ENCODE results near the gene DOCK2. TPM values are rescaled to one million over a fixed set of nuclear protein-coding genes. Genes with fewer than 3 reads are reported as not detected.

DOCK2 gene
- total and polyA plus RNA-seq, 2 donors (not counting 1 experiment from before 2014, with no cell fraction given): 112 to 330 TPM

DNA sequence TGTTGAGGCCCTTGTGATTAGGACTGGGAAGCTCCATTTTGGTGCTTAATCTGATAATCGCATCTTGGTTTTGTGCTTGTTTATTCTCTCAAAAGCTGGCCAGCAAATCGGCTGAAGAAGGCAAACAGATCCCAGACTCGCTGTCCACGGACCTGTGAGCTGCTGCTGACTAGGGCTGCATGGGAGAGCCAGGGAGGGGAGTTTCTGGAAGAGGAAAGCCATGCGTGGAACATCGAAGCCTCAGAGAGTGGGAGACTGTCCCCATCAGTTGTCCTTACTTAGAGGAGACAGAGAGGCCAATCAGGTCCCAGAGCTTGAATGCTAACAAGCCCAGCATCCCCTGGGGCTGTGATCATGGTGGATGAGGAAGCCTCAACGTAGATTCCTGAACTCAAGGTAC, 445.6 kb downstream of the DOCK2 start:
- intact Hi-C loops (cut with micrococcal nuclease): no loop called here
- CTCF ChIA-PET: no interaction called here
- WGBS (ENCODE audit: insufficient coverage): 90% methylated on average over 6 of the region's 7 CpGs

GRCh38 chr5:170087168-170087817, 450.2 kb downstream of the DOCK2 start:
- Histone ChIP-seq H3K4me2 (replicated peaks; ENCODE audit: low read depth, low read length, poor library complexity, severe bottlenecking) (no peak overlapping the region), H3K27ac (ENCODE audit: low read length in 2 of 2) (no peak overlapping the region), H3K27me3 (replicated peaks in 1 of 4; ENCODE audit: control extremely low read depth in 1 of 4, control insufficient read depth in 3 of 4, insufficient read depth in 4 of 4, low read length in 3 of 4) (no peaks in the 10 kb centered on the region), H3K79me2 (ENCODE audit: control insufficient read depth, insufficient read depth, low read length) (no peaks in the 10 kb centered on the region), H3K9ac (ENCODE audit: low read length) (no peak overlapping the region), H3K36me3 (replicated peaks in 1 of 2; ENCODE audit: control extremely low read depth in 1 of 2, control insufficient read depth in 1 of 2, extremely low read depth in 1 of 2, insufficient read depth in 2 of 2, low read length in 1 of 2) (peaks cover 8 to 33% of the 10 kb centered on the region in 2 experiments), H3K4me3 (ENCODE audit: control extremely low read depth in 1 of 5, extremely low read depth in 1 of 5, insufficient read depth in 1 of 5, low read depth in 2 of 5, low read length in 4 of 5) (no peak overlapping the region), H4K20me1 (ENCODE audit: control insufficient read depth, insufficient read depth, low read length, poor library complexity, severe bottlenecking) (no peaks in the 10 kb centered on the region), H2AFZ (ENCODE audit: insufficient read depth, low read depth, low read length, poor library complexity, severe bottlenecking) (no peak overlapping the region), H3K9me3 (ENCODE audit: control extremely low read depth in 1 of 3, control insufficient read depth in 2 of 3, insufficient read depth in 1 of 3, low read length in 2 of 3) (no peaks in the 10 kb centered on the region), H3K4me1 (ENCODE audit: control insufficient read depth in 2 of 2, insufficient read depth in 2 of 2, low read length in 2 of 2) (no peaks in the 10 kb centered on the region)
- TF ChIP-seq EZH2 (IDR thresholded peaks at IDR 0.05; ENCODE audit: borderline replicate concordance, insufficient read depth, low read depth, low read length, poor library complexity, severe bottlenecking): no peak
- TF ChIP-seq, protein P1, sequence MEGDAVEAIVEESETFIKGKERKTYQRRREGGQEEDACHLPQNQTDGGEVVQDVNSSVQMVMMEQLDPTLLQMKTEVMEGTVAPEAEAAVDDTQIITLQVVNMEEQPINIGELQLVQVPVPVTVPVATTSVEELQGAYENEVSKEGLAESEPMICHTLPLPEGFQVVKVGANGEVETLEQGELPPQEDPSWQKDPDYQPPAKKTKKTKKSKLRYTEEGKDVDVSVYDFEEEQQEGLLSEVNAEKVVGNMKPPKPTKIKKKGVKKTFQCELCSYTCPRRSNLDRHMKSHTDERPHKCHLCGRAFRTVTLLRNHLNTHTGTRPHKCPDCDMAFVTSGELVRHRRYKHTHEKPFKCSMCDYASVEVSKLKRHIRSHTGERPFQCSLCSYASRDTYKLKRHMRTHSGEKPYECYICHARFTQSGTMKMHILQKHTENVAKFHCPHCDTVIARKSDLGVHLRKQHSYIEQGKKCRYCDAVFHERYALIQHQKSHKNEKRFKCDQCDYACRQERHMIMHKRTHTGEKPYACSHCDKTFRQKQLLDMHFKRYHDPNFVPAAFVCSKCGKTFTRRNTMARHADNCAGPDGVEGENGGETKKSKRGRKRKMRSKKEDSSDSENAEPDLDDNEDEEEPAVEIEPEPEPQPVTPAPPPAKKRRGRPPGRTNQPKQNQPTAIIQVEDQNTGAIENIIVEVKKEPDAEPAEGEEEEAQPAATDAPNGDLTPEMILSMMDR (IDR thresholded peaks at IDR 0.05): no peak
- DNase-seq: no peak
- no peak for ATAC-seq (ENCODE audit: low read depth)
- POLR2A ChIA-PET: no interaction called here
- intact Hi-C loops (cut with micrococcal nuclease): no loop called here
- Mint-ChIP-seq H3K27ac (no peak overlapping the region), H3K4me1 (no peaks in the 10 kb centered on the region), H3K9me3 (ENCODE audit: insufficient read depth) (no peaks in the 10 kb centered on the region), H3K27me3 (no peaks in the 10 kb centered on the region), H3K4me3 (no peak overlapping the region)
- WGBS (ENCODE audit: insufficient coverage): 100% methylated on average over 2 of the region's 3 CpGs
- CTCF ChIA-PET: no interaction called here

More for the DNA sequence above, 445.6 kb downstream of the DOCK2 start:
- ATAC-seq (ENCODE audit: low read depth): no peak
- Histone ChIP-seq H3K4me1 (ENCODE audit: control insufficient read depth in 2 of 2, insufficient read depth in 2 of 2, low read length in 2 of 2) (no peaks in the 10 kb centered on the region), H3K27me3 (replicated peaks in 1 of 4; ENCODE audit: control extremely low read depth in 1 of 4, control insufficient read depth in 3 of 4, insufficient read depth in 4 of 4, low read length in 3 of 4) (no peaks in the 10 kb centered on the region), H3K9me3 (ENCODE audit: control extremely low read depth in 1 of 3, control insufficient read depth in 2 of 3, insufficient read depth in 1 of 3, low read length in 2 of 3) (no peaks in the 10 kb centered on the region), H3K36me3 (replicated peaks in 1 of 2; ENCODE audit: control extremely low read depth in 1 of 2, control insufficient read depth in 1 of 2, extremely low read depth in 1 of 2, insufficient read depth in 2 of 2, low read length in 1 of 2) (peaks cover 11 to 79% of the 10 kb centered on the region in 2 experiments), H3K4me3 (ENCODE audit: control extremely low read depth in 1 of 5, extremely low read depth in 1 of 5, insufficient read depth in 1 of 5, low read depth in 2 of 5, low read length in 4 of 5) (no peak overlapping the region), H3K9ac (ENCODE audit: low read length) (no peak overlapping the region), H3K27ac (ENCODE audit: low read length in 2 of 2) (no peak overlapping the region), H4K20me1 (ENCODE audit: control insufficient read depth, insufficient read depth, low read length, poor library complexity, severe bottlenecking) (no peaks in the 10 kb centered on the region), H3K4me2 (replicated peaks; ENCODE audit: low read depth, low read length, poor library complexity, severe bottlenecking) (no peak overlapping the region), H2AFZ (ENCODE audit: insufficient read depth, low read depth, low read length, poor library complexity, severe bottlenecking) (no peak overlapping the region), H3K79me2 (ENCODE audit: control insufficient read depth, insufficient read depth, low read length) (no peaks in the 10 kb centered on the region)
- no peaks in the 10 kb centered on the region for H3K4me1 Mint-ChIP-seq
- no peak for TF ChIP-seq EZH2 (IDR thresholded peaks at IDR 0.05; ENCODE audit: borderline replicate concordance, insufficient read depth, low read depth, low read length, poor library complexity, severe bottlenecking)
- TF ChIP-seq, protein P1 (IDR thresholded peaks at IDR 0.05): no peak
- POLR2A ChIA-PET: no interaction called here
- H3K27ac Mint-ChIP-seq: no peak overlapping the region
- no peak for DNase-seq
- no peaks in the 10 kb centered on the region for H3K9me3 Mint-ChIP-seq (ENCODE audit: insufficient read depth)
- H3K4me3 Mint-ChIP-seq: no peak overlapping the region
- H3K27me3 Mint-ChIP-seq: no peaks in the 10 kb centered on the region
